NCI-H345 treated with DMSO at 0.1 percent for 48 hours (cell line): ENCODE data around the gene POLR1F.

Experiments used
- DNase-seq: peaks from one replicate; lab custom pipeline; 2025; ENCODE audit not compliant: unreplicated experiment; lab: John Stamatoyannopoulos, UW

POLR1F gene

DNA sequence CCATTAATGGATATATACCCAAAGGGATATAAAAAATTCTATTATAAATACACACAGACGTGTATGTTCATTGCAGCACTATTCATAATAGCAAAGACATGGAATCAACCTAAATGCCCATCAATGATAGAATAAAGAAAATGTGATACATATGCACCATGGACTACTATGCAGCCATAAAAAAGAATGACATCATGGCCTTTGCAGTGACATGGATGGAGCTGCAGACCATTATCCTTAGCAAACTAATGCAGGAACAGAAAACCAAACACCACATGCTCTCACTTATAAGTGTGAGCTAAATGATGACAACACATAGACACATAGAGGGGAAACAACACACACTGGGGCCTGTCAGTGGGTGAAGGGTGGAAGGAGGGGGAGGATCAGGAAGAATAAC is 33.0 kb downstream of the POLR1F start:
- no peak for DNase-seq

DNA sequence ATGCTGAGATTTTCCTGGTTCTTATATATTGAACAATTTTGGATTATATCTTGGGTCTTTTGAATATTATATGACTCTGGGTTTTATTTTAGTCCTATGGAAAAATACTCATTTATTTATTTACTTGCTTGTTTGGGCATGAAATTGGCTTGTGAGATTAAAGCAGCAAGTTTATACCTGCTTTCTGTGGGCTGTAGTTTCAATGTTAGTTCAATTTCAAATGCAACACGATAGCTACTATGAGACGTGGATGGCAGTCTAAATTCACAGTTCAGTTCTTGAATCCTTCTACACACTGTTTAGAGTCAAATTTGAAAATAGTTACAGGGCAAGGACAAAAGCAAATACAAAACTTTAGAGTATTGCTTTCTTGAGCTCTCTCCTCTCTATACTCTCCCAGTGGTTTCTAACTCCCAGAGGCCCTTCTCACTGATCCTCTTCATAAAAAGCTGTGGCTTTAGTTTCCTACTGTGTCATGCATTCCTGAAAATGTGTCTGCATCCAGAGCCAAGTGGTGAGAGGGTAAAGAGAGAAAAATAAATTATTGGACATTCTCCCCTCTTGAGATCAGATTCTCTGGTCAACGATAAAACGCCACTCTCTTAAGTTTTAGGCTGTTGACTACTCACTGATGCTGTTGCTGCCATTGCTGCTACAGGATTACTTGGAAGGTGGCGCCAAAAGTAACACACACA is 34.4 kb downstream of the POLR1F start:
- DNase-seq = no peak

DNA sequence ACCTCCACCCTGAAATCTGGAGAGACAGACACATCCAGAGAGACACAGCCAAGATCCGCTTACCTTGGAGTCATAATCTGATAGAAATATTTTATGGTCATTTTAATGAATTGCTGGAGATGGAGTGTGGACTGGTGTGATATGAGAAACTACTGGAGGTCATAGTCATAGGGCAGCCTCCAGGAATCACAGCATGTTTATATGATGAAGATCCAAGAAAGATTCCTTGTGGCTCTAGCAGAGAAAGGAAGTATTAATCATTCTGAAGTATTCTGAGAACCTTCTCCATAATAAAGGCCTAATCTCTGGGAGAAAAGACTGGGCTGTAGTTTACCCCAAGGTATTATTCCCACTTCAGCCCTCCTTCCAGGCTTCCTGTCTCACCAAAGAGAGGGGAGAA is 38.0 kb downstream of the POLR1F start:
- no peak for DNase-seq

DNA sequence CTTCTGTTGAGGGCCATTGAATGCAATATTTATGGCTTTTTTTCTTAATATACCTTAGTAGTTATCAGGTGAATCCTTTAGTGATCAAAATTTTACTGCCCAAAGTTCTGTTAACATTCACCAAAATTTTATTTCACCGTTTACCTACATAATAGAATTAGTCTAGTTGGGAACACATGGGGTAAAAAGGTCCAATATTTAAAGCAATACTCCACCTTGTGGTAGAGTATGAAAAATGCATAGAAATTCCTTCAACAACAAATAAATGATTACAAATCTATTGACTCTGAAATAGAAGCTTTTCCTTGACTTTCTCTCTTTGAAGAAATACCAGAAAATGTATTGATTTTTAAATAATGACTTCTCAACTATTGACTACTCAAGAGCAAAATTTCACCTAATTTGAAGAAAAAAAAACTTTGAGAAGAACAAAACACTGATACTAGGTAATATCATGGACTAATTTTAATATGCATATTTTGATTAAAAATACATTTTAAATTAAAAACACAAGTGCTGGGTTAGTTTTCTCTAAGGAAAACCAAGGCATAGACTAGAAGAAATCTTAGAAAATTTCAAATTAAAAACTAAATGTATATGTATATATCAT is 43.3 kb downstream of the POLR1F start:
- peak; percentile 67 for DNase-seq

DNA sequence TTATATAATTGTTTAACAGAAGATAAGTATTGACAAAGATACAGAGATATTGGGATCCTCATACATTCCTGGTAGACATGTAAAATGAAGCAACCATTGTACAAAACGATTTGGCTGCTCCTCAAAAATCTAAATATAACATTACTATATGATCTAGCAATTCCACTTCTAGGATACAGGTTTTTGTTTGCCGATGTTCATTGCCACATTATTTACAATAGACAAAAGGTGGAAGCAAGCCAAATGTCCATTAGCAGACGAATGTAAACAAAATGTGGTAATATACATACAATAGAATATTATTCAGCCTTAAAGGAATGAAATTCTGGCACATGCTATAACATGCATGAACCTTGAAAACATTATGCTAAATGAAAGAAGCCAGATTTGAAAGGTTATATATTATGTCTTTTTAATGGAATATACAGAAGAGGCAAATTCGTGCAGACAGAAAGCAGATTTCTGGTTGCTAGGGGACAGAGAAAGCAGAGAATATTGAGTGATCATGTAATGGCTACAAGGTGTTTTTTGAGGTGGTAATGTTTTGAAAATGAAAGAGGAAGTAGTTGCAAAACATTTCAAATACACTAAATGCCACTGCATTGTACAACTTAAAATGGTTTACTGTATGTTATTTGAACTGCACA is 44.9 kb downstream of the POLR1F start:
- DNase-seq = peak; percentile 25

DNA sequence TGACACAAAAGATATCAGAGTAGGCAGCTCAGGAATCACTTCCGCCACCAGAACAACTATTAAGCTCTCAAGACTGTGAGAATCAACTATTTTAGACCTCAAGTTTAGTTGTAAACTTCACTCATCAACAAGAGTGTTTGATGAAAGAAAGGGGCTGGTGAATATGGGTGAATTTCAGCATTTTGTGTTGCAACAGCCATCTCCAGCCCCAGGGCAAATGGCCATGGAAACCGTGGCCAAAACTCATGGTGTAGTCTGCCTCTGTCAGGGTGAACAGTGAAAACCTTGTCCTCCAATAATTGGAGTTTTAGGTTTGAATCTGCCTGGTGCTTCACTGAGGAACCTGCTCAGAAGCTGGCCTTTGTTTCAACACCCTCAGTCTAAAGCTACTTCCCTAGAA is 60.0 kb downstream of the POLR1F start:
- DNase-seq = no peak
